GM12878 (cell line): Measurements from ENCODE around the gene PTPRJ. TPM values are rescaled to one million over a fixed set of nuclear protein-coding genes. Genes with fewer than 3 reads are reported as not detected.
A peak's percentile ranks its signal among the peaks of the same experiment; 100 is the strongest.

Source experiments
- CBX5 ChIP-seq: sonication (generic); IDR thresholded peaks from 2 replicates; pipeline ENCODE4 v1.6.1; 2016; ENCODE audit warnings: low read depth, moderate library complexity, mild to moderate bottlenecking, inconsistent platforms
- CEBPB ChIP-seq, 2 experiments: fragments of 150-350 bp in 1 of 2; IDR thresholded peaks; 2 replicates each; pipeline ENCODE4 v1.6.1; 2012 to 2014; ENCODE audit warnings: low read depth in 2 of 2, low read length in 2 of 2, borderline replicate concordance in 1 of 2, inconsistent platforms in 1 of 2
- CREB1 ChIP-seq: IDR thresholded peaks from 2 replicates; pipeline ENCODE4 v1.6.1; 2012; ENCODE audit warnings: low read depth, mild to moderate bottlenecking, inconsistent platforms
- CREM ChIP-seq: IDR thresholded peaks from 2 replicates; pipeline ENCODE4 v1.6.1; 2014; ENCODE audit warnings: antibody characterized with exemption, low read depth
- ETV6 ChIP-seq, 2 experiments: fragments of 450-650 bp in 1 of 2; IDR thresholded peaks in 1 of 2; conservative IDR thresholded peaks in 1 of 2; 2 replicates each; pipeline ENCODE4 v1.6.1; 2014; ENCODE audit warnings: antibody characterized with exemption in 1 of 2, borderline replicate concordance in 1 of 2, low read depth in 1 of 2, mild to moderate bottlenecking in 1 of 2, moderate library complexity in 1 of 2
- HDGF ChIP-seq: fragments of 450-650 bp; IDR thresholded peaks from 2 replicates; pipeline ENCODE4 v1.6.1; 2016; ENCODE audit warnings: antibody characterized with exemption
- JUND ChIP-seq: IDR thresholded peaks from 2 replicates; pipeline ENCODE4 v1.6.1; 2012; ENCODE audit warnings: low read depth, mild to moderate bottlenecking, low read length, improper control_type of control experiment, moderate library complexity
- POLR2A ChIP-seq: IDR thresholded peaks from 2 replicates; pipeline ENCODE4 v1.6.1; 2011; ENCODE audit warnings: low read depth, mild to moderate bottlenecking, low read length
- POLR2AphosphoS2 ChIP-seq: IDR thresholded peaks from 2 replicates; pipeline ENCODE4 v1.6.1; 2011; ENCODE audit warnings: low read depth, mild to moderate bottlenecking, low read length, improper control_type of control experiment, moderate library complexity
- TCF12 ChIP-seq: IDR thresholded peaks from 2 replicates; pipeline ENCODE4 v1.6.1; 2011; ENCODE audit warnings: low read depth, mild to moderate bottlenecking, low read length
- TCF7 ChIP-seq: IDR thresholded peaks from 2 replicates; pipeline ENCODE4 v1.6.1; 2014; ENCODE audit warnings: antibody characterized with exemption, borderline replicate concordance
- ZNF274 ChIP-seq: IDR thresholded peaks from one replicate; pipeline ENCODE4 v1.8.0; 2011; ENCODE audit not compliant: insufficient read length, insufficient read depth
- polyA plus RNA-seq, 11 experiments: library from polyadenylated mRNA; depleted of rRNA in 4 of 11; unstranded in 6 of 11; stranded (reverse) in 5 of 11; fragments of >200 nt; fragmentation: Nextera tagmentation in 4 of 11; fragmentation: Illumina TruSeq in 1 of 11; extraction: Ambion mirVana in 4 of 11; extraction: Trizol in 1 of 11; gene quantifications; 1 replicate in 1 of 11; 2 replicates in 10 of 11; pipeline versions ENCODE4 v1.2.1 to v1.2.3, GENCODE V29; 2011 to 2016; ENCODE audit warnings: inconsistent platforms in 2 of 11, missing spikeins in 2 of 11, low read depth in 1 of 11
- total RNA-seq, 4 experiments: library from RNA; depleted of rRNA in 3 of 4; stranded (reverse); fragments of >200 nt in 3 of 4; fragmentation: Illumina TruSeq in 1 of 4; extraction: Trizol in 1 of 4; gene quantifications; 2 replicates each; pipeline versions ENCODE4 v1.2.1 to v1.2.3, GENCODE V29; 2013 to 2021
- TF ChIP-seq, protein P1 (sequence below): fragments of 450-650 bp; IDR thresholded peaks from 2 replicates; pipeline ENCODE4 v1.6.1; 2018; ENCODE audit warnings: borderline replicate concordance, mild to moderate bottlenecking; ENCODE audit not compliant: partially characterized antibody
- TF ChIP-seq, protein P2 (sequence below): fragments of 450-650 bp; IDR thresholded peaks from 2 replicates; pipeline ENCODE4 v1.6.1; 2017; ENCODE audit warnings: low read depth, mild to moderate bottlenecking, moderate library complexity
- TF ChIP-seq, protein P3 (sequence below): IDR thresholded peaks from 2 replicates; pipeline ENCODE4 v1.6.1; 2011; ENCODE audit warnings: mild to moderate bottlenecking, low read depth, low read length, moderate library complexity; ENCODE audit not compliant: insufficient replicate concordance
- TF ChIP-seq, protein P4 (sequence below): fragments of 450-650 bp; IDR thresholded peaks from 2 replicates; pipeline ENCODE4 v1.6.1; 2016; ENCODE audit warnings: mild to moderate bottlenecking, moderate library complexity, borderline replicate concordance
- TF ChIP-seq, protein P5 (sequence below): IDR thresholded peaks from 2 replicates; pipeline ENCODE4 v1.6.1; 2012; ENCODE audit warnings: low read depth, low read length, improper control_type of control experiment

PTPRJ gene
- total and polyA plus RNA-seq, 10 of the 15 experiments (the other 5 are each of a cell fraction or from before 2014, with no cell fraction given), result 0.22 to 22.4 (median 7.4) TPM

DNA sequence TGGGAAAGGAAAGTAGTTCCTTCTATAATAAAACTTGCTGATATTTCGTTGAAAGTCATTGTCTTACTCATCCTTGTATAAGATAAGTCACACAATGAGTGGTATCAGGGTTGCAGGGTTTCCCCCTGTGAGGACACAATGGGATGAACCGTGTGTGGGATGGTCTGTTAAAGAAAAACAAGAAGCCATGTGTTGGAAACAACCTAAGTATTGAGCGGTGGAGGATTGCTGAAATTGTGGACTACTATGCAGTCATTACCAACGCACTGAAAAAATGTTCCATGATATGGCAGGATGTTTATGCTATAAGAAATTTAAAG lies 28.6 kb downstream of the PTPRJ start (continued):
- TF ChIP-seq CBX5, result peak; percentile 52; the same call in 1 of the 2 replicates
- TF ChIP-seq, protein P1, sequence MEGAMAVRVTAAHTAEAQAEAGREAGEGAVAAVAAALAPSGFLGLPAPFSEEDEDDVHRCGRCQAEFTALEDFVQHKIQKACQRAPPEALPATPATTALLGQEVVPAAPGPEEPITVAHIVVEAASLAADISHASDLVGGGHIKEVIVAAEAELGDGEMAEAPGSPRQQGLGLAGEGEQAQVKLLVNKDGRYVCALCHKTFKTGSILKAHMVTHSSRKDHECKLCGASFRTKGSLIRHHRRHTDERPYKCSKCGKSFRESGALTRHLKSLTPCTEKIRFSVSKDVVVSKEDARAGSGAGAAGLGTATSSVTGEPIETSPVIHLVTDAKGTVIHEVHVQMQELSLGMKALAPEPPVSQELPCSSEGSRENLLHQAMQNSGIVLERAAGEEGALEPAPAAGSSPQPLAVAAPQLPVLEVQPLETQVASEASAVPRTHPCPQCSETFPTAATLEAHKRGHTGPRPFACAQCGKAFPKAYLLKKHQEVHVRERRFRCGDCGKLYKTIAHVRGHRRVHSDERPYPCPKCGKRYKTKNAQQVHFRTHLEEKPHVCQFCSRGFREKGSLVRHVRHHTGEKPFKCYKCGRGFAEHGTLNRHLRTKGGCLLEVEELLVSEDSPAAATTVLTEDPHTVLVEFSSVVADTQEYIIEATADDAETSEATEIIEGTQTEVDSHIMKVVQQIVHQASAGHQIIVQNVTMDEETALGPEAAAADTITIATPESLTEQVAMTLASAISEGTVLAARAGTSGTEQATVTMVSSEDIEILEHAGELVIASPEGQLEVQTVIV, result no peak
- TF ChIP-seq ZNF274, result no peak
- peak; percentile 86 for TF ChIP-seq CREM
- TF ChIP-seq ETV6 (conservative IDR thresholded peaks at IDR 0.05 in 1 of 2, IDR thresholded peaks at IDR 0.05 in 1 of 2; ENCODE audit: borderline replicate concordance in 1 of 2, low read depth in 1 of 2), result peak in 1 of 2 experiments; percentile 53; a peak in 1 of 4 replicates
- TF ChIP-seq CREB1, result peak; percentile 66; the same call in 1 of the 2 replicates
- no peak for TF ChIP-seq JUND
- TF ChIP-seq, protein P2, sequence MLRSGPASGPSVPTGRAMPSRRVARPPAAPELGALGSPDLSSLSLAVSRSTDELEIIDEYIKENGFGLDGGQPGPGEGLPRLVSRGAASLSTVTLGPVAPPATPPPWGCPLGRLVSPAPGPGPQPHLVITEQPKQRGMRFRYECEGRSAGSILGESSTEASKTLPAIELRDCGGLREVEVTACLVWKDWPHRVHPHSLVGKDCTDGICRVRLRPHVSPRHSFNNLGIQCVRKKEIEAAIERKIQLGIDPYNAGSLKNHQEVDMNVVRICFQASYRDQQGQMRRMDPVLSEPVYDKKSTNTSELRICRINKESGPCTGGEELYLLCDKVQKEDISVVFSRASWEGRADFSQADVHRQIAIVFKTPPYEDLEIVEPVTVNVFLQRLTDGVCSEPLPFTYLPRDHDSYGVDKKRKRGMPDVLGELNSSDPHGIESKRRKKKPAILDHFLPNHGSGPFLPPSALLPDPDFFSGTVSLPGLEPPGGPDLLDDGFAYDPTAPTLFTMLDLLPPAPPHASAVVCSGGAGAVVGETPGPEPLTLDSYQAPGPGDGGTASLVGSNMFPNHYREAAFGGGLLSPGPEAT, result peak; percentile 63; the same call in 1 of the 2 replicates
- TF ChIP-seq CEBPB (IDR thresholded peaks at IDR 0.05; ENCODE audit: borderline replicate concordance in 1 of 2, low read depth in 2 of 2, low read length in 2 of 2), result peak in 1 of 2 experiments; percentile 50; a peak in 1 of 4 replicates
- TF ChIP-seq POLR2AphosphoS2, result no peak
- TF ChIP-seq TCF12, result 0 out of 2 replicates have a peak, but pooled peaks have one; percentile 31
- no peak for TF ChIP-seq POLR2A
- TF ChIP-seq, protein P3, sequence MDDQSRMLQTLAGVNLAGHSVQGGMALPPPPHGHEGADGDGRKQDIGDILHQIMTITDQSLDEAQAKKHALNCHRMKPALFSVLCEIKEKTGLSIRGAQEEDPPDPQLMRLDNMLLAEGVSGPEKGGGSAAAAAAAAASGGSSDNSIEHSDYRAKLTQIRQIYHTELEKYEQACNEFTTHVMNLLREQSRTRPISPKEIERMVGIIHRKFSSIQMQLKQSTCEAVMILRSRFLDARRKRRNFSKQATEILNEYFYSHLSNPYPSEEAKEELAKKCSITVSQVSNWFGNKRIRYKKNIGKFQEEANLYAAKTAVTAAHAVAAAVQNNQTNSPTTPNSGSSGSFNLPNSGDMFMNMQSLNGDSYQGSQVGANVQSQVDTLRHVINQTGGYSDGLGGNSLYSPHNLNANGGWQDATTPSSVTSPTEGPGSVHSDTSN, result no peak
- TF ChIP-seq TCF7, result no peak
- TF ChIP-seq, protein P4, sequence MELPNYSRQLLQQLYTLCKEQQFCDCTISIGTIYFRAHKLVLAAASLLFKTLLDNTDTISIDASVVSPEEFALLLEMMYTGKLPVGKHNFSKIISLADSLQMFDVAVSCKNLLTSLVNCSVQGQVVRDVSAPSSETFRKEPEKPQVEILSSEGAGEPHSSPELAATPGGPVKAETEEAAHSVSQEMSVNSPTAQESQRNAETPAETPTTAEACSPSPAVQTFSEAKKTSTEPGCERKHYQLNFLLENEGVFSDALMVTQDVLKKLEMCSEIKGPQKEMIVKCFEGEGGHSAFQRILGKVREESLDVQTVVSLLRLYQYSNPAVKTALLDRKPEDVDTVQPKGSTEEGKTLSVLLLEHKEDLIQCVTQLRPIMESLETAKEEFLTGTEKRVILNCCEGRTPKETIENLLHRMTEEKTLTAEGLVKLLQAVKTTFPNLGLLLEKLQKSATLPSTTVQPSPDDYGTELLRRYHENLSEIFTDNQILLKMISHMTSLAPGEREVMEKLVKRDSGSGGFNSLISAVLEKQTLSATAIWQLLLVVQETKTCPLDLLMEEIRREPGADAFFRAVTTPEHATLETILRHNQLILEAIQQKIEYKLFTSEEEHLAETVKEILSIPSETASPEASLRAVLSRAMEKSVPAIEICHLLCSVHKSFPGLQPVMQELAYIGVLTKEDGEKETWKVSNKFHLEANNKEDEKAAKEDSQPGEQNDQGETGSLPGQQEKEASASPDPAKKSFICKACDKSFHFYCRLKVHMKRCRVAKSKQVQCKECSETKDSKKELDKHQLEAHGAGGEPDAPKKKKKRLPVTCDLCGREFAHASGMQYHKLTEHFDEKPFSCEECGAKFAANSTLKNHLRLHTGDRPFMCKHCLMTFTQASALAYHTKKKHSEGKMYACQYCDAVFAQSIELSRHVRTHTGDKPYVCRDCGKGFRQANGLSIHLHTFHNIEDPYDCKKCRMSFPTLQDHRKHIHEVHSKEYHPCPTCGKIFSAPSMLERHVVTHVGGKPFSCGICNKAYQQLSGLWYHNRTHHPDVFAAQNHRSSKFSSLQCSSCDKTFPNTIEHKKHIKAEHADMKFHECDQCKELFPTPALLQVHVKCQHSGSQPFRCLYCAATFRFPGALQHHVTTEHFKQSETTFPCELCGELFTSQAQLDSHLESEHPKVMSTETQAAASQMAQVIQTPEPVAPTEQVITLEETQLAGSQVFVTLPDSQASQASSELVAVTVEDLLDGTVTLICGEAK, result no peak
- TF ChIP-seq, protein P5, sequence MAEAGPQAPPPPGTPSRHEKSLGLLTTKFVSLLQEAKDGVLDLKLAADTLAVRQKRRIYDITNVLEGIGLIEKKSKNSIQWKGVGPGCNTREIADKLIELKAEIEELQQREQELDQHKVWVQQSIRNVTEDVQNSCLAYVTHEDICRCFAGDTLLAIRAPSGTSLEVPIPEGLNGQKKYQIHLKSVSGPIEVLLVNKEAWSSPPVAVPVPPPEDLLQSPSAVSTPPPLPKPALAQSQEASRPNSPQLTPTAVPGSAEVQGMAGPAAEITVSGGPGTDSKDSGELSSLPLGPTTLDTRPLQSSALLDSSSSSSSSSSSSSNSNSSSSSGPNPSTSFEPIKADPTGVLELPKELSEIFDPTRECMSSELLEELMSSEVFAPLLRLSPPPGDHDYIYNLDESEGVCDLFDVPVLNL, result no peak
- TF ChIP-seq HDGF, result no peak
